DOHH2 (cell line): ENCODE measurements around the gene ATP23.

ENCODE experiments used
- H3F3A ChIP-seq: fragments of 200-600 bp; sonication (generic), shearing (Covaris generic); 2 replicates; pipeline ENCODE4 v1.6.0; 2016; ENCODE audit warnings: antibody characterized with exemption, mild to moderate bottlenecking; ENCODE audit not compliant: control insufficient read depth, insufficient read depth
- H3K27ac ChIP-seq: fragments of 200-600 bp; sonication (generic); 2 replicates; pipeline ENCODE4 v1.5.1; 2014; ENCODE audit warnings: low read depth, mild to moderate bottlenecking, low read length, moderate library complexity
- H3K27me3 ChIP-seq: fragments of 200-600 bp; sonication (generic); 2 replicates; pipeline ENCODE4 v1.6.1; 2014; ENCODE audit warnings: mild to moderate bottlenecking, low read length, mixed read lengths; ENCODE audit not compliant: control insufficient read depth
- H3K36me3 ChIP-seq: fragments of 200-600 bp; sonication (generic); 2 replicates; pipeline ENCODE4 v1.6.1; 2014; ENCODE audit warnings: mild to moderate bottlenecking, low read length, moderate library complexity, mixed read lengths; ENCODE audit not compliant: control insufficient read depth
- H3K4me1 ChIP-seq: fragments of 200-600 bp; sonication (generic); 2 replicates; pipeline ENCODE4 v1.6.1; 2014; ENCODE audit warnings: mild to moderate bottlenecking, low read length, mixed read lengths; ENCODE audit not compliant: control insufficient read depth
- H3K4me2 ChIP-seq: fragments of 200-600 bp; sonication (generic); 2 replicates; pipeline ENCODE4 v1.6.0; 2014; ENCODE audit warnings: mild to moderate bottlenecking, low read length, moderate library complexity
- H3K4me3 ChIP-seq: fragments of 200-600 bp; sonication (generic); 2 replicates; pipeline ENCODE4 v1.5.1; 2014; ENCODE audit warnings: mild to moderate bottlenecking, low read length, mixed read lengths
- H3K79me2 ChIP-seq: fragments of 200-600 bp; sonication (generic); 2 replicates; pipeline ENCODE4 v1.6.1; 2014; ENCODE audit warnings: mild to moderate bottlenecking, low read length, mixed read lengths; ENCODE audit not compliant: control insufficient read depth
- H3K9me2 ChIP-seq: fragments of 200-600 bp; sonication (generic); replicated peaks from 2 replicates; pipeline ENCODE4 v1.6.1; 2014; ENCODE audit warnings: mild to moderate bottlenecking, low read length, mixed read lengths; ENCODE audit not compliant: control insufficient read depth
- H3K9me3 ChIP-seq: fragments of 200-600 bp; sonication (generic); 2 replicates; pipeline ENCODE4 v1.6.1; 2014; ENCODE audit warnings: antibody characterized with exemption, low read length, mixed read lengths; ENCODE audit not compliant: control insufficient read depth, insufficient read depth
- H4K20me1 ChIP-seq: fragments of 200-600 bp; sonication (generic); 2 replicates; pipeline ENCODE4 v1.6.0; 2014; ENCODE audit warnings: low read depth, mild to moderate bottlenecking, antibody characterized with exemption, low read length, moderate library complexity; ENCODE audit not compliant: control insufficient read depth, insufficient read depth
- EZH2phosphoT487 ChIP-seq: fragments of 200-600 bp; sonication (generic); IDR thresholded peaks from 2 replicates; pipeline ENCODE4 v1.6.1; 2017; ENCODE audit warnings: borderline replicate concordance, mild to moderate bottlenecking, antibody characterized with exemption, low read length, moderate library complexity, mixed read lengths
- TF ChIP-seq, protein P1 (sequence below): fragments of 200-600 bp; sonication (generic); IDR thresholded peaks from one replicate; pipeline ENCODE4 v1.5.1; 2014; ENCODE audit warnings: antibody characterized with exemption, mild to moderate bottlenecking, low read depth, low read length; ENCODE audit not compliant: poor library complexity, severe bottlenecking

Gene ATP23

GRCh38 chr12:57896434-57897201 lies 44.7 kb upstream of the ATP23 start:
- Histone ChIP-seq H4K20me1 (no peaks in the 10 kb centered on the region), H3K9me2 (no peaks in the 10 kb centered on the region), H3K27ac (no peak overlapping the region), H3K4me2 (peak overlapping the region; percentile 63), H3F3A (peaks cover 10% of the 10 kb centered on the region), H3K9me3 (no peaks in the 10 kb centered on the region), H3K4me3 (peak overlapping the region; percentile 51), H3K79me2 (no peaks in the 10 kb centered on the region), H3K27me3 (peaks cover 28% of the 10 kb centered on the region), H3K4me1 (peaks cover 75% of the 10 kb centered on the region), H3K36me3 (no peaks in the 10 kb centered on the region)
- TF ChIP-seq, protein P1, sequence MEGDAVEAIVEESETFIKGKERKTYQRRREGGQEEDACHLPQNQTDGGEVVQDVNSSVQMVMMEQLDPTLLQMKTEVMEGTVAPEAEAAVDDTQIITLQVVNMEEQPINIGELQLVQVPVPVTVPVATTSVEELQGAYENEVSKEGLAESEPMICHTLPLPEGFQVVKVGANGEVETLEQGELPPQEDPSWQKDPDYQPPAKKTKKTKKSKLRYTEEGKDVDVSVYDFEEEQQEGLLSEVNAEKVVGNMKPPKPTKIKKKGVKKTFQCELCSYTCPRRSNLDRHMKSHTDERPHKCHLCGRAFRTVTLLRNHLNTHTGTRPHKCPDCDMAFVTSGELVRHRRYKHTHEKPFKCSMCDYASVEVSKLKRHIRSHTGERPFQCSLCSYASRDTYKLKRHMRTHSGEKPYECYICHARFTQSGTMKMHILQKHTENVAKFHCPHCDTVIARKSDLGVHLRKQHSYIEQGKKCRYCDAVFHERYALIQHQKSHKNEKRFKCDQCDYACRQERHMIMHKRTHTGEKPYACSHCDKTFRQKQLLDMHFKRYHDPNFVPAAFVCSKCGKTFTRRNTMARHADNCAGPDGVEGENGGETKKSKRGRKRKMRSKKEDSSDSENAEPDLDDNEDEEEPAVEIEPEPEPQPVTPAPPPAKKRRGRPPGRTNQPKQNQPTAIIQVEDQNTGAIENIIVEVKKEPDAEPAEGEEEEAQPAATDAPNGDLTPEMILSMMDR: no peak
- peak; percentile 71; the same call in 1 of the 2 replicates for TF ChIP-seq EZH2phosphoT487

DNA sequence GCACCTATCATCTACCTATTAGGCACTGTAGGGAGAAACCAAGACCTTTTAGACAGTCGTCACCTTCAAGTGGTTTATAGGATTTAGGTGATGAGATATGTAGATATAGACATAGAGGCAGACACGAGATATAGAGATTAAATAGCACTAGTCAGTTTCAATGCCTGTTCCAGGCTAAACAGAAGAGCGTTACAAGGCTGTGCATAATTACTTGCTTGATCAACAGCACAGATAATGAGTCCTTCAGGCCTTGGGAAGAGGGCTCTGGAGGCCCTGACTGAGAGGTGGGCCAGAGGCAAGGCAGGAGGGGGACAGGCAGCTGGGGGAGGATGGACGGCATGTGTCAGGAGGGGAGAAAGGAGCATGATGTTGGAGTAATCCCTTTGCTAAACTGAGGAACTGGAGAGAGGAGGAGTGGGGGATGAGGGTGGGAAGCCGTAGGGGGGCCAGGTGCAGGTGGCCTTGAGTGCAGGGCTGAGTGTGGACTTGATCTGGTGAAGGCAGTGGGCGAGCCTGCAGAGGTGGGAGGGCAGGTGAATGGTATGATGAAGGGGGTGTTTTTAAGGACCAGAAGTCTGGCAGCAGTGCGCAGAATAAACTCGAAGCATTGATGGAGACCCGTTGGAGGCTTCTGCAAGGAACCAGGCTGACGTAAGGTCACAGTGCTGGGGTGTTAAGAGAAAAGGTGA lies 43.9 kb upstream of the ATP23 start:
- TF ChIP-seq, protein P1: no peak
- no peak for TF ChIP-seq EZH2phosphoT487
- no peak overlapping the region for H3K4me3 ChIP-seq
- H3F3A ChIP-seq: peaks cover 8% of the 10 kb centered on the region
- H3K9me3 ChIP-seq: no peaks in the 10 kb centered on the region
- no peak overlapping the region for H3K27ac ChIP-seq
- peaks cover 23% of the 10 kb centered on the region for H3K27me3 ChIP-seq
- no peaks in the 10 kb centered on the region for H3K9me2 ChIP-seq
- no peaks in the 10 kb centered on the region for H3K36me3 ChIP-seq
- H3K4me1 ChIP-seq: peaks cover 67% of the 10 kb centered on the region
- peak overlapping the region; percentile 63 for H3K4me2 ChIP-seq
- H3K79me2 ChIP-seq: no peaks in the 10 kb centered on the region
- H4K20me1 ChIP-seq: no peaks in the 10 kb centered on the region

DNA sequence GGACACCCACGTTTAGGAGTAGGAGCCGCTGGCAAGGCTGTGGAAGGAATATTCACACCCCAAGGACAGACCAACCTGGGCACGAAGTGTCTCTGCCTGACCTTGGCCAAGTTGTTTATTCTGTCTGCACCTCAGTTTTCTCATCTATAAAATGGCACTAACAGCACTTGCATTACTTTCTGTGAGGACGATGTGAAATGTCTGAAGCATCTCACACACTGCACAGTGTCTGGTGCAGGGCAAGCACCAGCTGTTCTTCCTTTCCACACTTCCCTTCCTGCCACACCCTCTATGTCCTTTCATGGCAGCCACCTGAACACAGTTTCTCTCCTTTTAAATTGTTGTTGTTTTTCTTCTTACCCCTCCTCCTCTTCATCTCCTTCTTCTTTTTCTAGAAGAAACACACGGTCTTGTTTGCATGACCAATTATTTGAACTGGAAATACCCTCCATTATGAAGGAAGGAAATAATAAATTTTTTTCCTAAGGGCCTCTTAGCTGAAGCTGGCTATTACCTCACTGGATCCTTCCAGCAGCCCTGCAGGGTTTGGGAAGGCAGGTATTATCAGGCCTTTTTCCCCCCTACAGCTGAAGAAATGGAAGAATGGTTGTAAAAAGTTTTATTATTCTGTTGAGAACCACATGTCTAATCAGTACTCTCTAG lies 42.9 kb upstream of the ATP23 start:
- Histone ChIP-seq H3F3A (peaks cover 8% of the 10 kb centered on the region), H3K9me3 (no peaks in the 10 kb centered on the region), H3K27ac (peak overlapping the region; percentile 58), H3K27me3 (peaks cover 23% of the 10 kb centered on the region), H3K9me2 (no peaks in the 10 kb centered on the region), H3K36me3 (no peaks in the 10 kb centered on the region), H3K4me1 (peaks cover 63% of the 10 kb centered on the region), H4K20me1 (no peaks in the 10 kb centered on the region), H3K4me2 (peak overlapping the region; percentile 49), H3K4me3 (peak overlapping the region; percentile 39; the same call in 1 of the 2 replicates), H3K79me2 (no peaks in the 10 kb centered on the region)
- TF ChIP-seq, protein P1: no peak
- TF ChIP-seq EZH2phosphoT487: no peak
